Measurements from ENCODE around the gene ITGA6. TPM values are rescaled to one million over a fixed set of nuclear protein-coding genes. Genes with fewer than 3 reads are reported as not detected.

Gene ITGA6
- polyA plus RNA-seq, 3 donors from 2014 or later: 26.8 to 39.9 (median 34.0) TPM

DNA sequence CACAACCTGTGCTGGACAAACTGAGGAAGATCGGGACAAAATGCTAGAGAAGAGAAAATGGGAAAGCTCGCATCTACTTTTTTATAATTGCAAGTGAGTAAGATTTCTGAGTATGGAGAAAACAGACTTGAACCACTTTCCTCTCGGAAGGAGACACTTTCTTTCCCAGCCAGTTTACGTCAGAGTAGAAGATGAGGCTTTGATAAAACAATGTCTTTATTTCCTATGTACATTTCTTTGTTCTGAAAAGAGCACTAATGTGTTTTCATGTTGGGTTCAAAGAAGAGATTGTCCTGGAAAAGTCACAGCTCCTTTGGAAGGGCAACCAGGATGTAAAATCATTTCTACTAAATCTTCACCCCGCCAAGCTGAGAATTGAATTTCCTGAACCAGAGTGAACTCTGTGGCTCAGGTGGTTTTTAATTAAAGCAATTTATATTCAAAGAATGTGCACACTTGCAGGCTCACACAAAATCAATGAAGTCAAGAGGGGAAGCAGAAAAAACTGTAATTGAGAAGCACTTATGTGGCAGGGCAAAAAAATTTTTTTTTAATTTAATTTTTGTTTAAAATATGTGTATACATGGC lies 23.4 kb upstream of the ITGA6 start:
- H3K27ac Mint-ChIP-seq: no peak overlapping the region
- H3K4me1 Mint-ChIP-seq: no peaks in the 10 kb centered on the region
- peaks cover 2 to 6% (median 3%) of the 10 kb centered on the region in 3 donors for H3K27me3 Mint-ChIP-seq (ENCODE audit: low read depth in 3 of 3)
- no peaks in the 10 kb centered on the region for H3K36me3 Mint-ChIP-seq
- H3K4me3 Mint-ChIP-seq: no peak overlapping the region
- H3K9me3 Mint-ChIP-seq: peaks cover 0 to 2% (median 0%) of the 10 kb centered on the region in 6 donors
- no peak for DNase-seq

GRCh38 chr2:172404824-172405223 lies 22.6 kb upstream of the ITGA6 start:
- H3K4me1 Mint-ChIP-seq: no peaks in the 10 kb centered on the region
- H3K27ac Mint-ChIP-seq: peak overlapping the region in 1 of 6 donors; percentile 1
- H3K4me3 Mint-ChIP-seq: no peak overlapping the region
- peaks cover 0 to 2% (median 0%) of the 10 kb centered on the region in 6 donors for H3K9me3 Mint-ChIP-seq
- H3K36me3 Mint-ChIP-seq: no peaks in the 10 kb centered on the region
- H3K27me3 Mint-ChIP-seq (ENCODE audit: low read depth in 3 of 3): peaks cover 2 to 6% (median 3%) of the 10 kb centered on the region in 3 donors
- DNase-seq: no peak

DNA sequence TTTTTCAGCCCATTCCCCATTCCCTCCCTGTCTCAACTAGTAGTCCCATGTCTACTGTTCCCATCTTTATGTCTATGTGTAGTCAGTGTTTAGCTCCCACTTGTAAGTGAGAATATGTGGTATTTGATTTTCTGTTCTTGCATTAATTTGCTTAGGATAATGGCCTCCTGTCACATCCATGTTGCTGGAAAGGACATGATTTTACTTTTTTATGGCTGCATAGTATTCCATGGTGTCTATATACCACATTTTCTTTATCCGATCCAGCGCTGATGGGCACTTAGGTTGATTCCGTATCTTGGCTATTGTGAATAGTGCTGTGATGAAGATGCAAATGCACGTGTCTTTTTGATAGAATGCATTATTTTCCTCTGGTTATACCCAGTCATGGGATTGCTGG lies 21.7 kb upstream of the ITGA6 start:
- H3K4me1 Mint-ChIP-seq: no peaks in the 10 kb centered on the region
- H3K36me3 Mint-ChIP-seq: no peaks in the 10 kb centered on the region

DNA sequence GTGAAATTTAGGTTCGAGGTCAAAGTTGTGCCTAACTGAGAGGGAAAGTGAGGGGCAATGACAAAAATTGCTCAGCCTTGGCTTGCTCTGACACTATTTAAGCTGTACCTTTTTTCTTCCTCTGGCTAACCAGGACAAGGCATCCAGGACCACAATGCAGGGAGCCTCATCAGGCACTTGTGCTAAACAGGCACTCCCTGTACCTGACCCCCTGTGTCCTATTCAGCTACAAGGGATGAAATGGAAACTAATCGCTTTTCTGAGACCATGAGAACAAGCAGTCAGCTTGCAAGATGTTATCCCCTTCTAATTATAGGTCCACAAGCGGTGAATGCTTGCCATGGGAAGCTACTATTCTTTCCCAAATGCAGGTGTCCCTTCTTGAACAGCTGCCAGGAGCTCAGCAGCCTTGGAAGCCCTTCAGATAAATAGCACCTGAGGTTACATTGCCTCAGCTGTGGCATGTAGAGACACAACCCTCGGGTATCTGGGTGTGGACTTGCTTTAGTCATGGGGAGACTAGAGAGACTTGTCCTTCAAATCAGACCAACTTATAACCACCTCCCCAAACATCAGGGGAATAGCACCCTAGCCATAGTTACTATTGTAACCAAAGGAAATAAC lies 19.1 kb upstream of the ITGA6 start:
- Mint-ChIP-seq H3K36me3 (no peaks in the 10 kb centered on the region), H3K27ac (no peak overlapping the region), H3K27me3 (ENCODE audit: low read depth in 3 of 3) (peaks cover 2 to 5% (median 2%) of the 10 kb centered on the region in 3 donors), H3K9me3 (peaks cover 0 to 2% (median 0%) of the 10 kb centered on the region in 6 donors), H3K4me3 (no peak overlapping the region), H3K4me1 (no peaks in the 10 kb centered on the region)
- DNase-seq: no peak

More for the DNA sequence above, 21.7 kb upstream of the ITGA6 start:
- no peak for DNase-seq
- peaks cover 0 to 2% (median 0%) of the 10 kb centered on the region in 6 donors for H3K9me3 Mint-ChIP-seq
- no peak overlapping the region for H3K27ac Mint-ChIP-seq
- H3K4me3 Mint-ChIP-seq: no peak overlapping the region
- peaks cover 2 to 6% (median 3%) of the 10 kb centered on the region in 3 donors for H3K27me3 Mint-ChIP-seq (ENCODE audit: low read depth in 3 of 3)

- H3K36me3 Mint-ChIP-seq: no peaks in the 10 kb centered on the region
- H3K27me3 Mint-ChIP-seq (ENCODE audit: low read depth in 3 of 3): peaks cover 0 to 7% (median 2%) of the 10 kb centered on the region in 3 donors
- no peak overlapping the region for H3K27ac Mint-ChIP-seq
- H3K4me1 Mint-ChIP-seq: no peaks in the 10 kb centered on the region
- peaks cover 0 to 2% (median 0%) of the 10 kb centered on the region in 6 donors for H3K9me3 Mint-ChIP-seq
- no peak overlapping the region for H3K4me3 Mint-ChIP-seq
- DNase-seq: no peak
These were observed 18.3 kb upstream of the ITGA6 start for GRCh38 chr2:172409042-172409441.

DNA sequence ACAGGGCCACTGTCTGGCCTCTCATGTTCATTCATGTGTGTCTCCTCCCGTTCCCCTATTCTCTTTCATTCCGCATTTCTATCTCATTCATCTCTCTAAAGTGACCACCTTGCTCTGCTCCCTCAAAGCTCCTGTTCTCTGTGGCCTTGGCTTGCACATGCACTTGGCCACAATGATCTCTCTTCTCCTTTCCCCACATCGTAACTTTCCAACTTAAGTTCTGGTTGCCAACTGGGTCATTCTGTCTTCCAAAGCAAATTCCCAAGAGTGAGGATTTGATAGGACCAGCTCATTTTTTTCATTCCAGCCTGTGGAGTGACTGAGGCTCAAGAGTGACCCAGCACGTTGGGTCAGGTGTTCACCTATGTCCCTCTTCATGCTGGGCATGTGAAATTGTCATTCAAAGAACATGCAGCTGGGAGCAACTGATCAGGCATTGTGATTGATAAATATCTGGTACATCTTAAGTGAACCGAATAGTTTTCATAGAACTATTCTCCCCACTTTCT lies 14.3 kb upstream of the ITGA6 start:
- Mint-ChIP-seq H3K27ac (no peak overlapping the region), H3K36me3 (no peaks in the 10 kb centered on the region), H3K4me3 (no peak overlapping the region), H3K9me3 (no peaks in the 10 kb centered on the region), H3K27me3 (ENCODE audit: low read depth in 3 of 3) (peaks cover 0 to 12% (median 0%) of the 10 kb centered on the region in 3 donors), H3K4me1 (peaks cover 9 to 10% of the 10 kb centered on the region in 2 donors)
- DNase-seq: no peak

DNA sequence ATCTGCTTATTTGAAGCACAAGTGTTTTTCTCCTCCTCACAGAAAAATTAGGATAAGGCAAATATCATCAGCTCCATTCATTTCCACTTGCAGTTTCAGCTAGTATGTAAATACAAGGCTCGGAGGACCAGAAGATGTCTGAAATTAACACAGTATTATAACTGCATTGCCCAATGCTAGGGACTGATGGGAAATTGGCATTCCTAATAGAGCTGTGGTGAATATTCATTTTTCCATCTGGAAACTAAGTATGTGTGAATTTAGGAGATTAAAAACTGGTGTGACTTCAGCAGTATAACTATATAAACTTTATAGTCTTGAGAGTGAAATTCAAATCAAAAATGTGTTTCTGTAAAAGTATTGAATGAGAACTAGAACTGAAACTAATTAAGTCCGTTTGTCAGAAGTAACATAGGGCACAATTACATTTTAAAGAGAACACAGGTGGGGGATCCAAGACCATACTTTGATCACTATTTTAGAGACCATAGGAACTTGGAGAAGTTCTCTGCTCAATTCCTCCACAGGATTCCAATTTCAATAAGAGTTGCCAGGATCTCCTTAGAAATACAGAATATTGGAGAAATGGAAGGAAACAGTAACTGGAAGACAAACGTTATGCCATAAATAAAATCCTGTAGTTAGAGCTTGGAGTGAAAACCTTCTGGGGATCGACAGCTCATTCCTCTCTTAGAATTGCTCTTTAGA lies 12.1 kb upstream of the ITGA6 start:
- DNase-seq: no peak
- H3K27ac Mint-ChIP-seq: no peak overlapping the region
- H3K4me3 Mint-ChIP-seq: no peak overlapping the region
- peaks cover 9 to 10% of the 10 kb centered on the region in 2 donors for H3K4me1 Mint-ChIP-seq
- peaks cover 0 to 12% (median 0%) of the 10 kb centered on the region in 3 donors for H3K27me3 Mint-ChIP-seq (ENCODE audit: low read depth in 3 of 3)
- no peaks in the 10 kb centered on the region for H3K36me3 Mint-ChIP-seq
- no peaks in the 10 kb centered on the region for H3K9me3 Mint-ChIP-seq

DNA sequence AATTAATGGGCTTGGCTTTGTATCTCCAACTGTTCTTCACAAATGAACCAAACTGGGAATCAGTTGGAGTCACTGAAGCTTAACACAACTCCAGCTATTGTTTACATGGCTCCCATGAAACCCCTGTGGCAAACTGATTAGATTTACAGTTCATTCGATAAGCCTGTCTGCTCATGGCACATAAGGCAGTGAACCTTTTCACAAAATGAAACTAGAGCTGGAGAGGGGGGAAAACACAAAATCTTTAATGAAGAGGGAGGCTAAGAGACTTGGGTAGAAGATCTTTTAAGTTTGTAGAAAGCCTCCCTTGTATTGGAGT lies 11.6 kb upstream of the ITGA6 start:
- Mint-ChIP-seq H3K9me3 (no peaks in the 10 kb centered on the region), H3K27ac (no peak overlapping the region), H3K27me3 (ENCODE audit: low read depth in 3 of 3) (peaks cover 0 to 12% (median 0%) of the 10 kb centered on the region in 3 donors), H3K36me3 (no peaks in the 10 kb centered on the region), H3K4me3 (no peak overlapping the region), H3K4me1 (peaks cover 9 to 10% of the 10 kb centered on the region in 2 donors)
- no peak for DNase-seq

- Mint-ChIP-seq H3K4me3 (no peak overlapping the region), H3K27ac (no peak overlapping the region), H3K36me3 (no peaks in the 10 kb centered on the region), H3K4me1 (peaks cover 9 to 10% of the 10 kb centered on the region in 2 donors), H3K9me3 (no peaks in the 10 kb centered on the region), H3K27me3 (ENCODE audit: low read depth in 3 of 3) (peaks cover 0 to 15% (median 0%) of the 10 kb centered on the region in 3 donors)
- DNase-seq: no peak
These were observed 10.8 kb upstream of the ITGA6 start for GRCh38 chr2:172416447-172417058.

- Mint-ChIP-seq H3K27me3 (ENCODE audit: low read depth in 3 of 3) (peaks cover 0 to 13% (median 0%) of the 10 kb centered on the region in 3 donors), H3K36me3 (no peaks in the 10 kb centered on the region), H3K4me1 (peaks cover 9 to 10% of the 10 kb centered on the region in 2 donors)
These were observed 7.2 kb upstream of the ITGA6 start for GRCh38 chr2:172420216-172420615.

DNA sequence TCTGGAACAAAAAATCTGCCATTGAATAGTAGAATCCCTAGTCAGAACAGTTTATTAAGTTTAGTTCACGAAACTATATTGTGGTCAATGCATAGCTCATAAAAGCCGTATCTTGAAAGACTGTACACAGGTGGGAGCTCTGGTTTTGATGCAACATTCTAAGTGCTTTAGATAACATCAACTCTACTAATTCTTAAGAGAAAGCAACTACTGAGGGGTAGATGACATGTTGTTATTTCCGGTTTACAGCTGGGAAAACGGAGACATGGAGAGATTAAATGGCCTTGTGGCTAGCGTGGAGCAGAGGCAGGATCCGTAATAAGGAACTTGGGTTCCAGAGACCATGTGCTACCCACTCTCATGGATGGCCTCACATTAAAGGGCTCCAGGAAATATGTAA lies 4.2 kb upstream of the ITGA6 start:
- Mint-ChIP-seq H3K4me3 (no peak overlapping the region), H3K27me3 (ENCODE audit: low read depth in 3 of 3) (peaks cover 2 to 8% (median 4%) of the 10 kb centered on the region in 3 donors), H3K36me3 (no peaks in the 10 kb centered on the region), H3K9me3 (no peaks in the 10 kb centered on the region), H3K4me1 (peaks cover 4 to 10% of the 10 kb centered on the region in 2 donors), H3K27ac (no peak overlapping the region)
- no peak for DNase-seq

More at GRCh38 chr2:172420216-172420615, 7.2 kb upstream of the ITGA6 start:
- H3K4me3 Mint-ChIP-seq: no peak overlapping the region
- no peak overlapping the region for H3K27ac Mint-ChIP-seq
- H3K9me3 Mint-ChIP-seq: no peaks in the 10 kb centered on the region
- no peak for DNase-seq

- peaks cover 10 to 24% of the 10 kb centered on the region in 2 donors for H3K4me1 Mint-ChIP-seq
- H3K27ac Mint-ChIP-seq: no peak overlapping the region
- DNase-seq: no peak
- H3K9me3 Mint-ChIP-seq: no peaks in the 10 kb centered on the region
- no peaks in the 10 kb centered on the region for H3K36me3 Mint-ChIP-seq
- H3K27me3 Mint-ChIP-seq (ENCODE audit: low read depth in 3 of 3): peaks cover 2 to 8% (median 6%) of the 10 kb centered on the region in 3 donors
- peak overlapping the region in 1 of 5 donors; percentile 19 for H3K4me3 Mint-ChIP-seq
These were observed 2.0 kb upstream of the ITGA6 start for GRCh38 chr2:172425336-172425735.

GRCh38 chr2:172426635-172427255 lies 641 bp upstream of the ITGA6 start:
- H3K27ac Mint-ChIP-seq: peak overlapping the region in 5 of 6 donors; percentile 19 to 81 (median 67)
- H3K4me1 Mint-ChIP-seq: peaks cover 10 to 38% of the 10 kb centered on the region in 2 donors
- H3K9me3 Mint-ChIP-seq: no peaks in the 10 kb centered on the region
- peaks cover 2 to 6% (median 4%) of the 10 kb centered on the region in 3 donors for H3K27me3 Mint-ChIP-seq (ENCODE audit: low read depth in 3 of 3)
- no peak for DNase-seq
- peak overlapping the region; percentile 82 to 88 (median 84) for H3K4me3 Mint-ChIP-seq
- H3K36me3 Mint-ChIP-seq: no peaks in the 10 kb centered on the region

Data from immature natural killer cell (primary cell).